GM21717 (cell line): Measurements from ENCODE around the gene SGSM2.

ENCODE experiments used
- ATAC-seq: cut with Tn5 transposase; IDR thresholded peaks from one replicate; pipeline ENCODE4 v1.9.1; 2021; ENCODE audit warnings: mild to moderate bottlenecking, moderate library complexity; ENCODE audit not compliant: unreplicated experiment

The SGSM2 gene

DNA sequence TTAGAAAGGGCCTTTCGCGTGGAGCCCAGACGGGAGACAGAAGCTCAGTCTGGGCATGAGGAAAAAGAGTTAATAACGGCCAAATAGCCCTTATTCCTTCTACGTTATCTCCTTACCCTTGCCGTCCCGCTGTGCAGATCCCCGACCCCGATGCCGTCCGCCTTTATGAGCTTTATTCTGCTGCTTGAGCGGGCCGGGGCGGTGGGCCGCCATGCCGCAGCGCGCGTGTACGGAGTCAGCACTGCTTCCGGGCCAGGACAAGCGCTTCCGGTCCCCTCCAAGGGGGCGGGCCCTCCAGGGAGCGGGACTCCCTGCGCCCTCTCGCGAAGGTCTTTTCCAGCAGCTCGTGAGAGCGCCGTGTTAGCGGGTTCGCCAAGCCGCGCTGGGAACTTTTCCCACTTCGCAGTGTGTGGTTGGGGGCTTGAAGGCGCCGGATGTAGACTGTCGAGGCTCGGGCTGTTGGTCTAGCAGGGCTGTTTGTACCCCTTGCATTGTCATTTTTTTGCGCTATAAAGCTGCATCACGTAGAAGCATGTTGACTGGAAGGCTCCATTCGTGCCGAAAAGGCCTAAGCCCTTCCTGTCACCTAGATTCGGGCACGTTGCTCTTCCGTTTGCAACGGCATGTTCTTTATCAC lies 968 bp upstream of the SGSM2 start, which contains the start of gene TSR1:
Gene TSR1 (minus strand): TSS at position 243 of the 637 bp plus-strand sequence. CDS start 30 bp downstream, at position 213.
- peak; percentile 83 for ATAC-seq

DNA sequence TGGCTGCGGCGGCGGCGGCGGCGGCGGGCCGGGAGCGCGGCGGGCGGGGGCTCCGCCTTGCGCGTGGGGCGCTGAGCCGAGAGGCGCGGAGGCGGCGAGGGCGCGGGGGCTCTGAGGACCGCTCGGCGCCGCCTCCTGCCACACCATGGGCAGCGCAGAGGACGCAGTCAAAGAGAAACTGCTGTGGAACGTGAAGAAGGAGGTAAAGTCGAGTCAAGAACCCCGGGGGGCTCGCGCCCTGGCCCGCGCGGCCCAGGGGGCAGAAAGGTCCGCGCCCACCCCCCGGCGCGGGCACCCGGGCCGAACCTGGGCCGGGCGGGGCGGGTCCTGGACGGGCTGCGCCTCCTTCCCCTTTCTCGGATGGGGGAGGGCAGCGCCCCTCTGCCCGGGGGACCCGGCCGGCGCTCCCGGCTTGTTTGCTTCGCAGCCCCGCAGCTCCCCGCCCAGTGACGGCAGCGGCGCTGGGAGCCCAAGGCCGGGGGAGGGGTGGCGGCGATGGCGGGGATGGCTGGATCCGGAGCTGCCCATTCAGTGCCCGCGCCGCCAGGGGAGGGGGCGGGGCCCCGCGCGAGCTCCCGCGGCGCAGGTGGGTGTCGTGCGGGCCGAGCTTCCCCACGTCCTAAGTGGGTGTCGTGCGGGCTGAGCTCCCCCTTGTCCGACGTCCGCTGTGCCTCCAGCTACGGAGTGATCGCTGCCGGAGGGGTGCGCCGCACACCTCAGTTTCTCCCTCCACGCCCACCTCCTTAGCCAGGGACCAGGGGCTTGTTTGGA lies 428 bp downstream of the SGSM2 start:
- no peak for ATAC-seq

DNA sequence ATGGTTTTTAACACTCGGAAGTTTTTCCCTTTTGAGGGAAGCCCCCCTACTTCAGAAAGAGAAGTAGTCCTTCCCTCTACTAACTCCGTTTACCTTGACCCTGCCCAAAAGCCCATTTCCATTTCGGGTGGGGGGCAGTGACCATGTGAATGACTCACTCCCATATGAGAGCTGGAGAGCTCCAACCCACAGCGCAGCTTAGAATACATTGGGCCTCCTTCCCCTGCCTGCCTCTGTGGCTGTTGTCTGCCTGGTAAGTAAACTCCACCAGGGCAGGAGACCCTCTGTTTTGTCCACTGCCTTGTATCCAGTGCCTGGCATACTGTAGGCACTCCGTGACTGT lies 985 bp downstream of the SGSM2 start:
- no peak for ATAC-seq

DNA sequence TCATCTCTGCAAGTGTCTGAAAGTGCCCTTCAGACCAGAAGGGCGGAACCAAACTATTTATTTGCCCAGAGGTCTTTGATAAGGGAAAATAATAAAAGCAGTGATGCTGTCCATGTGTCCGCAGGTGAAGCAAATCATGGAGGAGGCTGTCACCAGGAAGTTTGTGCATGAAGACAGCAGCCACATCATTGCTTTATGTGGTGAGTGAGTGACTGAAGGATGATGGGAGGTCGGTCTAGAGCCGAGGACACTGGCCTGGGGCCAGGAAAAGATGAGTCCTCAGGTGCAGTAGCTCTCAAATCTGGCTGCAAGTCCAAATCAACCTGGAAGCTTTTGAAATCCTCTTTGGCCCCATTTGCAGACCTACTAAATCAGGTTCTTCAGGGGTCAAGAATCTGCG lies 6.1 kb downstream of the SGSM2 start:
- no peak for ATAC-seq

DNA sequence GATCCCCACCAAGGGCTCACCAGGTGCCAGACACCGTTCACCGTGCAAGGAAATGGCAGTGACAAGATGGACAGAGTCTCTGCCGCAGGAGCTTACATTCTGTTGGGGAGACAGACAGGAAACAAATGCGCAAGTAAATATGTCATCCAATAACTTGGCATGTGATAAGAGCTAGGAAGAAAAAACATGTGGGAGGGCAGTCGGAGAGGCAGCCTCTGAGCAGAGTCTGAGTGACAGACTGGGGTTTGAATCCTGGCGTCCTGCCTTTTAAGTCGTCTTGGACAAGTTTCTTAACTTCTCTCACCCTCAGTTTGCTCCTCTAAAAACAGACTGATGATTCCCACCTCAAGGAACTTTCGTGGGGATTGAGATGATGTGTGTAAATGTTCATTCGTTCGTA lies 7.2 kb downstream of the SGSM2 start:
- ATAC-seq = no peak

DNA sequence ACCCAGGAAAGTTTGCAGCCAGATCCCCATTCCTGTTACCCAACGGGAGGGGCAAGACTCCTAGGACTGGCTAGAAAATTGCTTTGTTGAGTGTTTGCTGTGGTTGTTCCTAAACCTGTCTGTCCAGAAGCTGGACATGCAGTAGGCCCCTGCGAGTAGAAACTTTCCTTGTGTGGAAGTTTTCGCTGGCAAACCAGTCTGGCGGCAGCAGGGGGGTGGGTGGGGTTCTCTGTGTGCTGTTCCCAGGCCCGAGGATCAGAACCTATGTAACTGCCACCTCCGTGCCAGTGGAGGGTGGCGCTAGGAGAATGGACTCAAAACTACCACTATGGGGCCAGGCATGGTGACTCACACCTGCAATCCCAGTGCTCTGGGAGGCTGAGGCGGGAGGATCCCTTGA lies 9.2 kb downstream of the SGSM2 start:
- no peak for ATAC-seq

GRCh38 chr17:2347805-2348685 lies 10.7 kb downstream of the SGSM2 start:
- no peak for ATAC-seq

DNA sequence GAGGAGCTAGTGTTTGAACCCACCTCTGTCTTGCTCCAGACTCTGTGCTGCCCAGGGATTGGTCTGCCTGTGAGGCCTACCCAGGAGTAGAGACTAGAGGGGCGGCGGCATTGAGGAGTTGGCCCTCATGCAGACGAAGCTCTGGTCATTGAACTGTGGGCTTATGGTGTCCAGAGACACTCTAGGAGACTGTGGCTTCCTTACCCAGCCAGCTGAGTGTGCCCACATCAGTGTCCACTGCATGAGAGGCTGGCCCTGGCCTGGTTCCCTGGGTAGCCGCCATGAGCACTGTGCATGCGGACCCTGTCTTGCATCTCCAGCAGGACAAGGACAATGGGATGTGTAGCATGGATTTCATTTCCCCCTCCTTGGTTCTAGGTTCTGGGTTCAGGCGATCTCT lies 14.0 kb downstream of the SGSM2 start:
- ATAC-seq = no peak

GRCh38 chr17:2354311-2354710 lies 17.0 kb downstream of the SGSM2 start:
- no peak for ATAC-seq

DNA sequence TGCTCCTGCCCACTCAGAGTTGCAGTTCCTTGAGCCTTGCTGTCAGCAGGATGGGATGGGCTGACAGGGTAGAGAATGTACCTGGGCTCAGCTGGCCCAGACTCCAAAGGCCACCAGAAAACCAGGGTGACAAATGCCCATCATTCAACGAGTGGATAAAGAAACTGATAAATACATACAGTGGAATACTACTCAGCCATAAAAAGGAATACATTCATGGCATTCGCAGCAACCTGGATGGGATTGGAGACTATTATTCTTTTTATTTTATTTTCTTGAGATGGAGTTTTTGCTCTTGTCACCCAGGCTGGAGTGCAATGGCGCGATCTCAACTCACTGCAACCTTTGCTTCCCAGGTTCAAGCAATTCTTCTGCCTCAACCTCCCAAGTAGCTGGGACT lies 19.9 kb downstream of the SGSM2 start:
- ATAC-seq = no peak

DNA sequence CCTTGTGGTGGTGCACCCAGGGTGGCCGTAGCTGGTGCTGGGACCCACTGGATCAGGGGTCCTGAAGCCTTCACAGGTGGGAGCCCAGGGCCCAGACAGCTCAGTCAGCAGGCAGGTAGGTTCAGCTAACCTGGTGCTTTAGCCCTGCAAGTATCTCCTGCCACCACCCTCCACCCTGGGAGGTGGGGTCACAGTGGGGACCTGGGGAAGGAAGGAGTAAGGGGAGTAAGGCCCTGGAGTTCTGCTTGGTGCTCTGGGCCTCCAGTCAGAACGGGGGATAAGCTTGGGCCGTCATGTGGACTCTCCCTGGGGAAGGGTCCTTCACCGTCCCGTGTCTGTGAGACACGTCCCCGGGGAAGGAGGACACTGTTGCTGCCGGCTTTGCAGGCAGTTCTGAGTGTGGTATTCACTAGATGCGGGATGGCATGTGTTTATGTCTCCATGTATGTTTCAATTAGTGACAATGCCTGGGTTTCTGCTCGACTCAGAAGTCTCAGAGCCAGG lies 20.7 kb downstream of the SGSM2 start:
- no peak for ATAC-seq

DNA sequence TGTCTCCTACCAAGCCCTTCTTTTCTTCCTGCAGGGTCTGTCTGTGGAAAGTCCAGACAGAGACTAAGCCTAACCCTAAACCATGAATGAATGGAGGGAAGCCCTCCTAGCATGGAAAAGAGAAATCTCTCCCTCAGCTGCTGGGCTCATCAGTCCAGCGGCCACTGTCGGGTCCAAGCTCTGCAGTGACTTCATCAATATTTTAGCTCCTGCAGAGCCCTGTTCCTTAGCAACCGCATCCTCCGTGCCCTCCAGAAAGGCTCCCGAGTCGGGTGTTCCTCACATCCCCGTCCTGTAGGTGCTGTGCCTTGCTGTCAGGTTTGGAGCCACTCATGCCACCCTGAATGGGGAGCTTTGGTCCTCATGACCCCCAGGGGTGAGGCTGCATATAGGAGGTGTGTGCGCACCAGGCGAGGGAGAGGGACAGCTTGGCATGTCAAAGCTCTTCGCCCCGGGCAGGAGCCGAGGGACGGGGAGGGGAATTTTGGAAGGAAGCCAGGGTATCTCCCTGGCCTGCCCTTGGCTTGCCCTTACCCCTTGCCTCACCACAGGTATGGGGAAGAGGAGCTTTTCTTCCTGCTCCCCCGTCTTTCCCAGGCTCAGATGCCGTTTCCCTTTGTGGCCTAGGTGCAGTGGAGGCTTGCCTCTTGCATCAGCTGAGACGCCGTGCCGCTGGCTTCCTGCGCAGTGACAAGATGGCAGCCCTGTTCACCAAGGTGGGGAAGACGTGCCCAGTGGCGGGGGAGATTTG lies 23.9 kb downstream of the SGSM2 start:
- no peak for ATAC-seq

- no peak for ATAC-seq
Observed at GRCh38 chr17:2362016-2362415, 24.7 kb downstream of the SGSM2 start.

GRCh38 chr17:2362416-2362815 lies 25.1 kb downstream of the SGSM2 start:
- ATAC-seq = no peak

GRCh38 chr17:2362881-2363280 lies 25.6 kb downstream of the SGSM2 start:
- no peak for ATAC-seq

GRCh38 chr17:2363318-2363717 lies 26.0 kb downstream of the SGSM2 start:
- no peak for ATAC-seq

GRCh38 chr17:2363851-2364762 lies 26.8 kb downstream of the SGSM2 start:
- no peak for ATAC-seq

DNA sequence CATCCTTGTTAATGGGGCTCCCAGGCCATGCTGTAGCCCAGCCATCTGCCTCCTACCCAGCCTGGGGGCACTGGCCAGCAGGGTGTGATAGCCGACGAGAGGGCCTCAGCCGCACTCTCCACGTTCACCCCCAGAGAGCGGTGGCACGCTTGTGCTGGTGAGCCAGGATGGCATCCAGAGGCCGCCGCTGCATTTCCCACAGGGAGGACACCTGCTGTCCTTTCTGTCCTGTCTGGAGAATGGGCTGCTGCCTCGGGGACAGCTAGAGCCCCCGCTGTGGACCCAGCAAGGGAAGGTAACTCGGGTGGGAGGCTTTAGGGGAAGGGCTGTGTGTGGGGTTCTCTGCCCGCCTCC lies 27.4 kb downstream of the SGSM2 start:
- no peak for ATAC-seq

- ATAC-seq = no peak
Observed at GRCh38 chr17:2365132-2365531, 27.8 kb downstream of the SGSM2 start.
